Endothelial cell of umbilical vein (primary cell): ENCODE measurements around the gene RHOB. TPM values are rescaled to one million over a fixed set of nuclear protein-coding genes. Genes with fewer than 3 reads are reported as not detected.

ENCODE experiments used
- BruUV-seq: library from RNA; stranded (reverse); fragments of 400-500 nt; replicated peaks from 2 replicates; lab custom pipeline; 2021; lab: Mats Ljungman, UMichigan
- CTCF ChIA-PET: fragments of 300-600, 350-600 bp; sonication (Branson Sonifier 250); formaldehyde crosslinking; loops from one replicate; lab custom pipeline; 2021; ENCODE audit warnings: antibody characterized with exemption, inconsistent platforms; lab: Charles Lee
- POLR2A ChIA-PET: fragments of 300-600, 350-600 bp; sonication (Branson Sonifier 250); formaldehyde crosslinking; loops from one replicate; lab custom pipeline; 2021; ENCODE audit warnings: antibody characterized with exemption, inconsistent platforms; lab: Charles Lee
- DNase-seq: peaks from one replicate; pipeline ENCODE4 v3.0.0-alpha.2; 2011; ENCODE audit warnings: low read depth, low spot score
- FAIRE-seq: peaks from 2 replicates; lab custom pipeline; 2011; peaks lifted over from hg19 to GRCh38; lab: Jason Lieb, UNC
- H2AFZ ChIP-seq: 2 replicates; pipeline ENCODE4 v1.6.0; 2012; ENCODE audit warnings: low read depth, low read length, control low read depth, inconsistent platforms
- H3K27ac ChIP-seq: 2 replicates; pipeline ENCODE4 v1.5.1; 2011; ENCODE audit warnings: low read depth, mild to moderate bottlenecking, control low read depth, low read length, moderate library complexity; ENCODE audit not compliant: insufficient read depth
- H3K27me3 ChIP-seq, 2 experiments: 2 replicates each; pipeline versions ENCODE4 v1.6.0 to v1.6.1; 2011; ENCODE audit warnings: low read length in 2 of 2, mixed read lengths in 1 of 2; ENCODE audit not compliant: control insufficient read depth in 2 of 2, insufficient read depth in 2 of 2
- H3K36me3 ChIP-seq, 2 experiments: 2 replicates in 1 of 2; 3 replicates in 1 of 2; pipeline ENCODE4 v1.5.1; 2011; ENCODE audit warnings: low read length in 2 of 2, mild to moderate bottlenecking in 1 of 2, moderate library complexity in 1 of 2; ENCODE audit not compliant: control insufficient read depth in 2 of 2, insufficient read depth in 2 of 2; ENCODE audit errors: extremely low read depth in 1 of 2
- H3K4me1 ChIP-seq: 3 replicates; pipeline ENCODE4 v1.5.1; 2011; ENCODE audit warnings: mild to moderate bottlenecking, low read length; ENCODE audit not compliant: control insufficient read depth, insufficient read depth; ENCODE audit errors: extremely low read depth
- H3K4me2 ChIP-seq: 2 replicates; pipeline ENCODE4 v1.6.1; 2011; ENCODE audit warnings: low read length, control low read depth, mixed read lengths; ENCODE audit not compliant: insufficient read depth
- H3K4me3 ChIP-seq, 3 experiments: fragments of 200-600 bp in 1 of 3; sonication (generic), shearing (Covaris generic) in 1 of 3; replicated peaks in 1 of 3; 2 replicates each; pipeline ENCODE4 v1.5.1; 2011 to 2016; ENCODE audit warnings: control low read depth in 3 of 3, low read length in 3 of 3, mild to moderate bottlenecking in 2 of 3, inconsistent platforms in 1 of 3, low read depth in 1 of 3, moderate library complexity in 1 of 3; ENCODE audit not compliant: insufficient read depth in 1 of 3
- H3K79me2 ChIP-seq: 2 replicates; pipeline ENCODE4 v1.6.0; 2012; ENCODE audit warnings: low read length, inconsistent platforms; ENCODE audit not compliant: control insufficient read depth, insufficient read depth
- H3K9ac ChIP-seq: replicated peaks from 2 replicates; pipeline ENCODE3; 2011; ENCODE audit warnings: low read length, control low read depth; ENCODE audit not compliant: insufficient read depth; ENCODE audit errors: extremely low read depth
- H3K9me1 ChIP-seq: replicated peaks from 3 replicates; pipeline ENCODE4 v1.6.0; 2011; ENCODE audit warnings: mild to moderate bottlenecking, low read length; ENCODE audit not compliant: control insufficient read depth, insufficient read depth; ENCODE audit errors: extremely low read depth
- H3K9me3 ChIP-seq: replicated peaks from 2 replicates; pipeline ENCODE4 v1.5.1; 2012; ENCODE audit warnings: low read length, inconsistent platforms; ENCODE audit not compliant: control insufficient read depth, insufficient read depth
- H4K20me1 ChIP-seq: replicated peaks from 2 replicates; pipeline ENCODE3; 2011; ENCODE audit warnings: mild to moderate bottlenecking, low read length; ENCODE audit not compliant: control insufficient read depth, insufficient read depth; ENCODE audit errors: extremely low read depth
- EZH2 ChIP-seq: IDR thresholded peaks from 2 replicates; pipeline ENCODE4 v1.6.1; 2012; ENCODE audit warnings: borderline replicate concordance, low read depth, mild to moderate bottlenecking, moderate library complexity, low read length, inconsistent platforms; ENCODE audit not compliant: severe bottlenecking
- FOS ChIP-seq: IDR thresholded peaks from 2 replicates; pipeline ENCODE4 v1.6.1; 2011; ENCODE audit warnings: mild to moderate bottlenecking, low read length, moderate library complexity, borderline replicate concordance; ENCODE audit not compliant: insufficient read depth
- GATA2 ChIP-seq: IDR thresholded peaks from 2 replicates; pipeline ENCODE4 v1.7.0; 2011; ENCODE audit warnings: low read depth, mild to moderate bottlenecking, moderate library complexity, mixed read lengths, low read length; ENCODE audit not compliant: insufficient read length, insufficient read depth
- JUN ChIP-seq: IDR thresholded peaks from 2 replicates; pipeline ENCODE4 v1.6.1; 2011; ENCODE audit warnings: borderline replicate concordance, low read depth; ENCODE audit not compliant: insufficient read length, insufficient read depth
- MYC ChIP-seq: IDR thresholded peaks from one replicate; pipeline ENCODE4 v1.6.1; 2011; ENCODE audit warnings: mild to moderate bottlenecking, low read depth, low read length
- POLR2A ChIP-seq: IDR thresholded peaks from 2 replicates; pipeline ENCODE4 v1.6.1; 2012; ENCODE audit warnings: low read depth, mild to moderate bottlenecking, control low read depth, low read length
- POLR2AphosphoS5 ChIP-seq: IDR thresholded peaks from 2 replicates; pipeline ENCODE4 v1.6.1; 2012; ENCODE audit warnings: low read depth, mild to moderate bottlenecking, control low read depth, low read length, moderate library complexity; ENCODE audit not compliant: insufficient read depth
- dilution Hi-C: fragments of 300-500 bp; cut with MboI; formaldehyde crosslinking; loops from one replicate; pipeline ENCODE4 v1.15.0; 2019; ENCODE audit warnings: low sequenced_read_pairs; ENCODE audit not compliant: extremely low pct_ligation_motif_present
- intact Hi-C: fragments of 100-400 bp; cut with micrococcal nuclease; formaldehyde crosslinking; loops from one replicate; pipeline ENCODE4 v1.10.0; 2022
- polyA plus RNA-seq, 4 experiments: library from polyadenylated mRNA; depleted of rRNA in 3 of 4; stranded (reverse) in 3 of 4; unstranded in 1 of 4; fragments of >200 nt; gene quantifications; 2 replicates each; pipeline versions ENCODE4 v1.2.1 to v1.2.3, GENCODE V29; 2011 to 2012; ENCODE audit warnings: missing spikeins in 1 of 4
- total RNA-seq: library from RNA; stranded (reverse); gene quantifications from 2 replicates; pipeline ENCODE4 v1.2.3, GENCODE V29; 2021
- TF ChIP-seq, protein P1 (sequence below): IDR thresholded peaks from 2 replicates; pipeline ENCODE4 v1.6.1; 2011; ENCODE audit not compliant: insufficient read depth, insufficient read length
- TF ChIP-seq, protein P2 (sequence below), 2 donors: IDR thresholded peaks; 1 replicate in 1 of 2; 2 replicates in 1 of 2; pipeline ENCODE4 v1.5.1; 2011; ENCODE audit warnings: low read length in 2 of 2, mild to moderate bottlenecking in 2 of 2, moderate library complexity in 2 of 2, control low read depth in 1 of 2, inconsistent platforms in 1 of 2, low read depth in 1 of 2; ENCODE audit not compliant: insufficient read depth in 1 of 2; ENCODE audit errors: extremely low read depth in 1 of 2

The RHOB gene
- total and polyA plus RNA-seq, 2 donors (not counting 3 experiments of a cell fraction or from before 2014, with no cell fraction given), result 830 to 1,101 TPM

DNA sequence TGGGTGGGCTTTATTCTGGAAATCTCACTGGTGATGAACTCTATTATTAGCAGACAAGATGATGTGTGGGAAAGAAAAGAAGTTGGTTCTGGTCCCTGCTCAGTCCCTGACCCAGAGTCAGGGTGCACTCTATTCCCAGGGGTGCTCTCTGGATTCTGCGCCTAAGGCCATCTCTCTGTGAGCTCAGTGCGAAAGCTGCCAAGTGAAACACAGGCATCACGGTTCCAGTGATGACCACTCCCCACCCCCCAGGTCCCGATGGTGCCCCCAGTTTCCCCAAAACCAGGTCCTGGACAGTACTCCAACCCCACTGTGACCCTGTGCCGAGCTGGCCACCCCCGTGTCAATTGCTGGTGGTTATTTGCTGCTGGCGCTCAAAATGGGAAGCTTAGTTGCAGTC lies 30.1 kb downstream of the RHOB start:
- dilution Hi-C loops (no loop called here), intact Hi-C loops (no loop called here)
- FAIRE-seq, result no peak
- ChIA-PET POLR2A (interaction anchor here (1.0 to 1.2 kb wide), 2 partner anchors 27 to 30 kb away, joined by 3 to 6 read pairs; partner anchors contain the start of gene RHOB), CTCF (interaction anchor here (1.1 to 1.8 kb wide), 4 partner anchors 8 to 103 kb away, joined by 3 to 5 read pairs (median 4); no protein-coding TSS in a partner anchor)
- no peak for DNase-seq
- Histone ChIP-seq H3K4me3 (no peak overlapping the region), H3K4me2 (no peak overlapping the region), H4K20me1 (no peaks in the 10 kb centered on the region), H3K27ac (no peak overlapping the region), H2AFZ (no peak overlapping the region), H3K27me3 (no peaks in the 10 kb centered on the region), H3K9me1 (no peaks in the 10 kb centered on the region), H3K9ac (no peak overlapping the region), H3K79me2 (no peaks in the 10 kb centered on the region), H3K36me3 (no peaks in the 10 kb centered on the region), H3K9me3 (no peaks in the 10 kb centered on the region), H3K4me1 (no peaks in the 10 kb centered on the region)
- BruUV-seq, result no TSS peak
- TF ChIP-seq, protein P1, sequence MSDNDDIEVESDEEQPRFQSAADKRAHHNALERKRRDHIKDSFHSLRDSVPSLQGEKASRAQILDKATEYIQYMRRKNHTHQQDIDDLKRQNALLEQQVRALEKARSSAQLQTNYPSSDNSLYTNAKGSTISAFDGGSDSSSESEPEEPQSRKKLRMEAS, result no peak
- TF ChIP-seq EZH2, result no peak
- no peak for TF ChIP-seq MYC

DNA sequence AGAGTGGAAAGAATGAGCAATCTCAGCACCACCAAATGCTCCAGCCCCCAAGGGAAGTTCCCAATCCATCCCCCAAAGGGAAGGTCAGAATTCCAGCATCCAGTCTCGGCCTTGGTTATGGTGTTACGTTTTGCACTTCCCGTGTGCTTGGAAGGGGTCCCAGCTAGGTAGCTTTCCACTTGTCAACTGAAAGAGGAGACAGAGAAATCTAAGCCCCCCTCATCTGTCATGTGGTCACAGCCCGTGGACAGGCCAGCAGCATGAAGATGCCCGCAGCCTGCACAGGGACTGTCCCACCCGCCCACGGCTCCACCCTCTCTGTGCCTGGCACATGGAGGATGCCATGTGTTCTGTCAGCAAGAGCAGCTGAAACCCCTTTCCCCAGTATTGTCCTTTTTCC lies 32.1 kb downstream of the RHOB start:
- ChIA-PET POLR2A (no interaction called here), CTCF (interaction anchor here (0.9 kb wide), 1 partner anchor 133 kb away, joined by 3 read pairs; no protein-coding TSS in a partner anchor)
- no TSS peak for BruUV-seq
- no peak for TF ChIP-seq POLR2A
- TF ChIP-seq POLR2AphosphoS5, result no peak
- TF ChIP-seq, protein P1, result no peak
- TF ChIP-seq GATA2, result no peak
- no peak for TF ChIP-seq EZH2
- no peak for TF ChIP-seq FOS
- TF ChIP-seq, protein P2, sequence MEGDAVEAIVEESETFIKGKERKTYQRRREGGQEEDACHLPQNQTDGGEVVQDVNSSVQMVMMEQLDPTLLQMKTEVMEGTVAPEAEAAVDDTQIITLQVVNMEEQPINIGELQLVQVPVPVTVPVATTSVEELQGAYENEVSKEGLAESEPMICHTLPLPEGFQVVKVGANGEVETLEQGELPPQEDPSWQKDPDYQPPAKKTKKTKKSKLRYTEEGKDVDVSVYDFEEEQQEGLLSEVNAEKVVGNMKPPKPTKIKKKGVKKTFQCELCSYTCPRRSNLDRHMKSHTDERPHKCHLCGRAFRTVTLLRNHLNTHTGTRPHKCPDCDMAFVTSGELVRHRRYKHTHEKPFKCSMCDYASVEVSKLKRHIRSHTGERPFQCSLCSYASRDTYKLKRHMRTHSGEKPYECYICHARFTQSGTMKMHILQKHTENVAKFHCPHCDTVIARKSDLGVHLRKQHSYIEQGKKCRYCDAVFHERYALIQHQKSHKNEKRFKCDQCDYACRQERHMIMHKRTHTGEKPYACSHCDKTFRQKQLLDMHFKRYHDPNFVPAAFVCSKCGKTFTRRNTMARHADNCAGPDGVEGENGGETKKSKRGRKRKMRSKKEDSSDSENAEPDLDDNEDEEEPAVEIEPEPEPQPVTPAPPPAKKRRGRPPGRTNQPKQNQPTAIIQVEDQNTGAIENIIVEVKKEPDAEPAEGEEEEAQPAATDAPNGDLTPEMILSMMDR (IDR thresholded peaks at IDR 0.05; ENCODE audit: extremely low read depth in 1 of 2, insufficient read depth in 1 of 2, low read depth in 1 of 2, low read length in 2 of 2), result no peak
- no peak for TF ChIP-seq MYC
- no peak for TF ChIP-seq JUN
- Histone ChIP-seq H3K4me2 (no peak overlapping the region), H2AFZ (no peak overlapping the region), H3K36me3 (no peaks in the 10 kb centered on the region), H3K79me2 (no peaks in the 10 kb centered on the region), H3K4me1 (no peaks in the 10 kb centered on the region), H3K4me3 (no peak overlapping the region), H3K9me3 (no peaks in the 10 kb centered on the region), H3K27me3 (no peaks in the 10 kb centered on the region), H3K9me1 (no peaks in the 10 kb centered on the region), H3K9ac (no peak overlapping the region), H4K20me1 (no peaks in the 10 kb centered on the region), H3K27ac (no peak overlapping the region)
- FAIRE-seq (no peak), DNase-seq (no peak)
- dilution Hi-C loops (no loop called here), intact Hi-C loops (no loop called here)
